GM19043 (cell line): ENCODE results near the gene APCDD1L.
A peak's percentile ranks its signal among the peaks of the same experiment; 100 is the strongest.

Experiments used
- ATAC-seq: cut with Tn5 transposase; IDR thresholded peaks from one replicate; pipeline ENCODE4 v1.9.1; 2021; ENCODE audit warnings: low read depth; ENCODE audit not compliant: unreplicated experiment

Gene APCDD1L

DNA sequence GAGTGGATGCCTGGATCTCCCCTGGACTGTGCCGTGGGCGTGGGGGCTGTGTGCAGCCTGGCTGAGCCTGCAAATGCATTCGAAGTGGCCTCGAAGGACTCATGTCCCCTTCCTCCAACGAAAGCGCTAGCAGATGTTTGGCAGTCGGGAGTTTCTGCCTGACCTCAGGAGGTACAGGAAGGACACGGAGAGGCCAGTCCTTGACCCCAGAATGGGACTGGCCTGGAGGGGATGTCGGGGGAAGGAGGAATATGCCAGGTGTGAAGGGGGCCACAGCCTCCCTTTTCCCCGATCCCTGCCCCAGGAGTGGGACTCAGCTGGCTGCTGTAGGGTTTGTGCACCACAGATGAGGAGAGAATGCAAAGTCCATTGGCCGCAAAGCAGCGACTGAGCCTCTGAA lies 45.6 kb downstream of the APCDD1L start:
- no peak for ATAC-seq

- ATAC-seq, result no peak
These were observed 47.3 kb downstream of the APCDD1L start for GRCh38 chr20:58467572-58468527.

DNA sequence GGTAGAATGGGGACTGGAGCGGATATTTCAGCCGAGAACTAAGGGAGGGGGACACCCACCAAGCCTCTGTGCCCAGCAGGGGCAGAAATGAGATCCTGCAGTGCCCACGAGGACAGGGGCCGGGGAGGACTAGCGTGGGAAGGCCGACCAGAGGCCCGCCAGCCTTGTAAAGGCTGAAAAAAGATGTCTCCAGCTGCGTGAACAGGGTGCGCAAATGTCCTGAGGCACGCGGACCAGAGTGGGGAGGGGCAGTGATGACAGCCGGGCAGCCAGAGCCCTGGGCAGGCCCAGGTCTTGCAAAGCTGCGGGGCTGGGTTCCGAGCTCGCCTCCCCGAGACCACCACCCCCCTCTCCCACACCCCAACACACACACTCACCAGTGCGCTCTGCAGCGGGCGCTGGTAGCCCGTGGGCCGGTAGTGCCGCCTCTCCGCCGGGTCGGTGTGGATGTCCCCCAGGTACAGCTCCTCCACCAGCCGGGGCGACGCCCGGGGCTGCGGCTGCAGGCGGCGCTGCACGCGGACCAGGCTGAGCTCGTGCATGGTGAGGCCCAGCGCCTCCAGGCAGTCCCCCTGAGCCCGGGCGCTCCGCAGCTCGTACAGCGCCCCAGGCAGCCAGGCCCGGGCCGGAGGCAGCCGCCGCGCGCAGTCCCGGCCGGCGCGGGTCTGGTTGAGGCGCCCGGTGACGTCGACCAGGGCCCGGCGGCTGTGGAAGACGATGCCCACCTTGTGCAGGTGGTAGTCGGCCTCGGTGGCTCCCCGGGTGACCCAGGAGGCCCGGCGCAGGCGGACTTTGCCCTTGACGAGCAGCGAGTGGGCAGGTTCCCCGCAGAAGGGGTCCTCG lies 48.2 kb downstream of the APCDD1L start:
- no peak for ATAC-seq

DNA sequence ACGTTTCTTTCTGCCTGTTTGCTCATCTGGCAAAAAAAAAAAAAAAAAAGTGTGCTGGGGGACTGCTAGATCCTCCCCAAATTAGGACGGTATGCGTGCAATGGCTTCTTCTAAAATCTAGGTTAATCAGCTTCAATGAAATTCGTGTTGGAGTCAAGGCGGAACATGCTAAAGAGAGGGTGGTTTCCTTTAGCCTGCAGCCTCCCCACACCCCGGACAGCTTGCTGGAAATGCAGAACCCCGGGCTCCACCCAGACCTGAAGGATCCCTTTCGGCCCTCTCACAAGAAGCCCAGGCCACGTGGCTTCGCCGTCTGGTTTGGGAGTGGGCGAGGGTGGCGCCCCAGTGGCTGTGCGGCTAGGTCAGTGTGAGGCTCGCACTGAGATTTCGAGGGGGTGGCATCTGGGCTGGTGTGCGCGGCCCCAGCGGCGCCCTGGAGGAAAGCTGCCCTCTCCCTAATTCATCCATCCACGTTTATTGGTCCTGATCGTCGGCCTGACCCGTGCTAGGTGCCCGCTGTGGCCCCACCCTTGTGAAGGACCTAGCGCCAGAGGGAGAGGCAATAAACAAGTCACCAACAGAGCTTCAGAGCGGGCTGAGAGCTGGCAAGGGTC lies 49.0 kb downstream of the APCDD1L start:
- no peak for ATAC-seq

- no peak for ATAC-seq
These were observed 50.4 kb downstream of the APCDD1L start for GRCh38 chr20:58464838-58465237.

- ATAC-seq, result no peak
These were observed 51.9 kb downstream of the APCDD1L start for GRCh38 chr20:58463256-58463655.

DNA sequence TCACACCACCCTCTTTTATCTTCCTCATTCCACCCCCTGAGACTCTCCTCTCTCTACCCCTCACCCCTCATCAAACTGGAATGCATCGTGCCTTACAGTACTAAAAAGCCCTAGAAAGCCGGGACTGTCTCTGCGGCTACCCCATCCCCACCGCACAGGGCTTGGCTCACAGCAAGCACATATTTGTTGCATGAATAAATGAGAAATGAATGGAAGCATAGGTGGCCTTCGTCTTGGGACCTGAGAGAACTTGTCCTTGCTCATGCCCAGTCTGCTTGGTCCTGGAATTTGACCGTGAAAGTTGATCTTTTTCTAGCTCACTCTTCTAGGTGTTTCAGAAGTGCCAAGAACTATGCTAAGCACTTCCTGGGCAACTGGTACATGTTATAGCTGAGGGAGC lies 53.3 kb downstream of the APCDD1L start:
- ATAC-seq, result no peak

- ATAC-seq, result no peak
These were observed 54.1 kb downstream of the APCDD1L start for GRCh38 chr20:58461104-58461503.

DNA sequence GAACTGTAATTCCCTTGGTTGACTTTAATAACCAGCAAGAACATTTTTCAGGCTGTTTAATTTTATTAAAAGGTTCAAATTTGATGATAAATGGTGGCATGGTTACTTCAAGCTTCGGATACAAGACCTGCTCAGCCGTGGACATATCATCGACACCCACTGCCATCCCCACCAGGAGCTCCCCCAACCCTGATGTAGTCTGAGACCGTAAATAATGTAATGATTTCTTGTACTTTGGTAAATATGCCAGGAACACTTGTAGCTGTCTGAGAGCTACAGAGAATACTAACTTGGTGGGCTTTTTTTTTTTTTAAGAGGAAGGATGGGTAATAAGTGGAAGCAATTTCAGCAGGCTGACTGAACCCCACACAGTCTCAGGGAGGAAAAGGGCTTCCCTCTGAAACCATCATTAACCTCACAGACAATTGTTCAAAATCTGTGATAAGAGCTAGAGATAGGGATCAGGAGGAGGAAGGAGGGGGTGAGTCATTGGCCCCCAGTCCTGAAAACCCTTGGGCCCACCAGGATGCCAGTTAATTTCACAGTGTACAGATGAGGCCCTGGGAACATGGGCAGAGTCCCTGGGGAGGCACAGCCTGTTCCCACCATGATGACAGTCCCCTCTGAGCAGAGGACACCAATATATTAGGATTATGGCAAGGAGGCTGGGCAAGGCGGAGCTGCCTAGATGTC lies 56.0 kb downstream of the APCDD1L start:
- peak; percentile 17 for ATAC-seq

- peak; percentile 95 for ATAC-seq
These were observed 56.7 kb downstream of the APCDD1L start for GRCh38 chr20:58458342-58459057.

GRCh38 chr20:58457083-58457695 lies 58.0 kb downstream of the APCDD1L start:
- no peak for ATAC-seq

- ATAC-seq, result no peak
These were observed 60.7 kb downstream of the APCDD1L start for GRCh38 chr20:58454460-58454859.

GRCh38 chr20:58453391-58453790 lies 61.8 kb downstream of the APCDD1L start:
- no peak for ATAC-seq

DNA sequence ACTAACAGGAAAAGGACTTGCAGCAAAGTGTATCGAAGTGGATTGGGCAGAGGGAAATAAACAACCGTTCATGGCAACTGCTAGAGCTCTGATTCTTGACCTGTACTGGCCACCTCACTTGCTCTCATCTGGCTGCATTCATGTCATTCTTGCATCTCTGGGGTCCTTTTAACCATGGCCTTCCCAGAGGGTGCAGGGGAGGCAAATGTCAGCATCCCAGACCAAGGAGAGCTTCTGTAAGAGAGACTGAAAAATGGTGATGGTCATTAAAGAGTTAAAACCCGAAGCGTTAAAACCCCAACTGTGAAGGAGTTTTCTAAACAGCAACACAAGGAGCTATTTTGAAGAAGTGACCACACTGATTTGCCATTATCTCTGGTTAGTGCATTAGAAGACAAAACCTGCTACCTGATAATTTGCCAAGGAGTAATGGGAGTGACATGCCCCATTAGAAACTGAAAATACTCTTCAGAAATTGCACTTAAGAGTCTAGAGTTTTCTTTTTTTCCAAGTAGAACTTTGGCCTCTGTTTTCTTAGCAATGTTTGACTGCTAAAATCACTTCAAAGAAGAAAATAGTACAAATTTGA lies 62.4 kb downstream of the APCDD1L start:
- ATAC-seq, result no peak

DNA sequence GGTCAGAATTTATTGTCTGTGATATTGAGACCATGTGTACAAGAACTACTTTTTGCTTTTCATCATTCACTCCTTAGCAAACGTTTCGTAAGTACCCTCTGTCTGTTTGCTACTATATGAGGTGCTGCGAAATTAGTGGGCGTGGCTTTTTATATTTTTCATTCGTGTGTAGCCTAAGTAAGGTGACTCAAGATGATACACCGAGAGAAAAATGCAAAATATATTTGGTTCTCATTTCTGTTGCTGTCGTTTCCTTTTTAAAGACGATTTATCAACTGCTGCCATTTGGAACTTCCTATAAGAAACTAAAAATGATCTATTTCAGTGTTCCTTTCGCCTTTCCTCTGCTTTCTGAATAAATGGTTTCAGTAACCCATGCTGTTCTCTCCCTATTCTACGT lies 64.9 kb downstream of the APCDD1L start:
- ATAC-seq, result peak; percentile 57

GRCh38 chr20:58449681-58450221 lies 65.4 kb downstream of the APCDD1L start:
- no peak for ATAC-seq

GRCh38 chr20:58448958-58449357 lies 66.2 kb downstream of the APCDD1L start:
- no peak for ATAC-seq

DNA sequence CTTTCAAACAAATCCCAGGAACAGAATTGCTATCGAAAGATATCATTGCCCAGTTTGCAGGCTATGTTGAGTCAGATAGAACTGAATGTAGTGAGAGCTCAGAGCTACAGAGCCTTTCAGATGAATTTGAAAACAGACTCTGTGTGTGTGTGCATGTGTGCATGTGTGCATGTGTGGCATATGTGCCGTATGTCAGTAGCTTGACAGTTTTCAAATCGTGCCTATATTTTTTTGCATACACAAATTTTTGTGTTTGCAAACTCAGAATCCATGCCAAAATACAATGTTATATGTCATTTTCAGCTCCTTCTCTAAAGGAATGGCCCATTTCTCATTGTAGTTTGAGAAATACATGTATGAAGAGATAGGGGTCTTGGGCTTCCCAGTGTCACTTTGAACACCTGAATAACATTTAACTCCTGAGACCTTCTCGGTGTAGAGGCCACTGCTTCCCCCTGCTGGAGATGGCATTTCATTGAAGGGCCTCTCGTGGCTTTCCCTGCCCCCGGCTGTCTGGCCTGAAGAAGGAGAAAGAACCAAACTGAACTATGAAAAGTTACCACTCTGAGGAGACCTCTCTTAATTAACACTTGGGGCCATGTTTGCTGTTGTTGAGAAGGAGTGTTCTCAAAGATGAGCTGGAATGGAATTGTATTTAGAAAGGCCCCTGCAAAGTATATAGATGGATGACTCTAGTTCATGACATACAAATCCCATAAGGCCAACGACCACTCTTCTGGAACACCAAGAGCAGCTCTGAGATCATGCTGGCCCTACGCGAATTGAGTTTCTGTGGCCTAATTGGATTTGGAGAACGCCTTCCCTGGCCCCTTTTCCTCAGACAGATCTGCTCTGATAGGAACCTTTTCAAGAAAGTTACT lies 67.4 kb downstream of the APCDD1L start:
- no peak for ATAC-seq
